Measurements from ENCODE around the gene PRR20A.
"Not testable (repeated sequence)": the region's sequence is repeated elsewhere in the genome, so short reads cannot be mapped to it uniquely, and the experiment has no call there.

The PRR20A gene

GRCh38 chr13:57136093-57136492 lies 4.6 kb upstream of the PRR20A start:
- no peak overlapping the region for H3K4me3 ChIP-seq (replicated peaks; ENCODE audit: insufficient read depth, low read length)
- TF ChIP-seq, protein P1, sequence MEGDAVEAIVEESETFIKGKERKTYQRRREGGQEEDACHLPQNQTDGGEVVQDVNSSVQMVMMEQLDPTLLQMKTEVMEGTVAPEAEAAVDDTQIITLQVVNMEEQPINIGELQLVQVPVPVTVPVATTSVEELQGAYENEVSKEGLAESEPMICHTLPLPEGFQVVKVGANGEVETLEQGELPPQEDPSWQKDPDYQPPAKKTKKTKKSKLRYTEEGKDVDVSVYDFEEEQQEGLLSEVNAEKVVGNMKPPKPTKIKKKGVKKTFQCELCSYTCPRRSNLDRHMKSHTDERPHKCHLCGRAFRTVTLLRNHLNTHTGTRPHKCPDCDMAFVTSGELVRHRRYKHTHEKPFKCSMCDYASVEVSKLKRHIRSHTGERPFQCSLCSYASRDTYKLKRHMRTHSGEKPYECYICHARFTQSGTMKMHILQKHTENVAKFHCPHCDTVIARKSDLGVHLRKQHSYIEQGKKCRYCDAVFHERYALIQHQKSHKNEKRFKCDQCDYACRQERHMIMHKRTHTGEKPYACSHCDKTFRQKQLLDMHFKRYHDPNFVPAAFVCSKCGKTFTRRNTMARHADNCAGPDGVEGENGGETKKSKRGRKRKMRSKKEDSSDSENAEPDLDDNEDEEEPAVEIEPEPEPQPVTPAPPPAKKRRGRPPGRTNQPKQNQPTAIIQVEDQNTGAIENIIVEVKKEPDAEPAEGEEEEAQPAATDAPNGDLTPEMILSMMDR (IDR thresholded peaks at IDR 0.05; ENCODE audit: insufficient read depth, low read length) = no peak
- TF ChIP-seq SPI1 (IDR thresholded peaks at IDR 0.05; ENCODE audit: borderline replicate concordance, low read depth) = no peak
- no peak for TF ChIP-seq POLR2AphosphoS5 (IDR thresholded peaks at IDR 0.05; ENCODE audit: low read depth)
- TF ChIP-seq, protein P2, sequence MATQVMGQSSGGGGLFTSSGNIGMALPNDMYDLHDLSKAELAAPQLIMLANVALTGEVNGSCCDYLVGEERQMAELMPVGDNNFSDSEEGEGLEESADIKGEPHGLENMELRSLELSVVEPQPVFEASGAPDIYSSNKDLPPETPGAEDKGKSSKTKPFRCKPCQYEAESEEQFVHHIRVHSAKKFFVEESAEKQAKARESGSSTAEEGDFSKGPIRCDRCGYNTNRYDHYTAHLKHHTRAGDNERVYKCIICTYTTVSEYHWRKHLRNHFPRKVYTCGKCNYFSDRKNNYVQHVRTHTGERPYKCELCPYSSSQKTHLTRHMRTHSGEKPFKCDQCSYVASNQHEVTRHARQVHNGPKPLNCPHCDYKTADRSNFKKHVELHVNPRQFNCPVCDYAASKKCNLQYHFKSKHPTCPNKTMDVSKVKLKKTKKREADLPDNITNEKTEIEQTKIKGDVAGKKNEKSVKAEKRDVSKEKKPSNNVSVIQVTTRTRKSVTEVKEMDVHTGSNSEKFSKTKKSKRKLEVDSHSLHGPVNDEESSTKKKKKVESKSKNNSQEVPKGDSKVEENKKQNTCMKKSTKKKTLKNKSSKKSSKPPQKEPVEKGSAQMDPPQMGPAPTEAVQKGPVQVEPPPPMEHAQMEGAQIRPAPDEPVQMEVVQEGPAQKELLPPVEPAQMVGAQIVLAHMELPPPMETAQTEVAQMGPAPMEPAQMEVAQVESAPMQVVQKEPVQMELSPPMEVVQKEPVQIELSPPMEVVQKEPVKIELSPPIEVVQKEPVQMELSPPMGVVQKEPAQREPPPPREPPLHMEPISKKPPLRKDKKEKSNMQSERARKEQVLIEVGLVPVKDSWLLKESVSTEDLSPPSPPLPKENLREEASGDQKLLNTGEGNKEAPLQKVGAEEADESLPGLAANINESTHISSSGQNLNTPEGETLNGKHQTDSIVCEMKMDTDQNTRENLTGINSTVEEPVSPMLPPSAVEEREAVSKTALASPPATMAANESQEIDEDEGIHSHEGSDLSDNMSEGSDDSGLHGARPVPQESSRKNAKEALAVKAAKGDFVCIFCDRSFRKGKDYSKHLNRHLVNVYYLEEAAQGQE (IDR thresholded peaks at IDR 0.05; ENCODE audit: insufficient replicate concordance, low read depth) = no peak
- TF ChIP-seq GABPA (IDR thresholded peaks at IDR 0.05; ENCODE audit: low read depth) = no peak
- DNase-seq (ENCODE audit: low read depth in 1 of 2, low spot score in 1 of 2) = no peak
- no peak overlapping the region for H3K27ac ChIP-seq (replicated peaks)
- no peaks in the 10 kb centered on the region for H3K27me3 ChIP-seq (ENCODE audit: insufficient read depth, poor library complexity, severe bottlenecking)

DNA sequence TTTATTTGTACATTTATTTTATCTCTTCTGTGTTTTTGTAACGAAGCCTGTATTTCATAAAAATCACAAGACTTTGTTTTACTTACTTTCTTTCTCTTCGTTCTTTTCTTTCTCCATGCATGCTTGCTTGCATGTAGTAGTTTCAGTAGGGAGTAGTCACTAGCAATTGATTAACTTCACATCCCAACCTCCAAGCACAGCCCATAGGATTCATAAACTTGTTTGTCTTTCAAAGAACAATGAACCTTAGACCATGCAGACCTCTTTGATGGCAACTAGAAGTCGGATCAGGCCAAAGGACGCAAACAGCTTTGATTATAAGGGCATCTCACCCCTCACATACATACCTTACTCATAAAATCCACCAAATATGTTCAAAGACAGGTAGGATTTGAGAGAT lies 3.1 kb upstream of the PRR20A start:
- DNase-seq (ENCODE audit: low read depth in 1 of 2, low spot score in 1 of 2) = no peak
- Histone ChIP-seq H3K27me3 (ENCODE audit: insufficient read depth, poor library complexity, severe bottlenecking) (no peaks in the 10 kb centered on the region), H3K27ac (replicated peaks) (no peak overlapping the region), H3K4me3 (replicated peaks; ENCODE audit: insufficient read depth, low read length) (no peak overlapping the region)
- no peak for TF ChIP-seq GABPA (IDR thresholded peaks at IDR 0.05; ENCODE audit: low read depth)
- TF ChIP-seq, protein P1 (IDR thresholded peaks at IDR 0.05; ENCODE audit: insufficient read depth, low read length) = no peak
- TF ChIP-seq, protein P2 (IDR thresholded peaks at IDR 0.05; ENCODE audit: insufficient replicate concordance, low read depth) = no peak
- TF ChIP-seq POLR2AphosphoS5 (IDR thresholded peaks at IDR 0.05; ENCODE audit: low read depth) = no peak
- no peak for TF ChIP-seq SPI1 (IDR thresholded peaks at IDR 0.05; ENCODE audit: borderline replicate concordance, low read depth)

- TF ChIP-seq GABPA (IDR thresholded peaks at IDR 0.05; ENCODE audit: low read depth) = no peak
- TF ChIP-seq SPI1 (IDR thresholded peaks at IDR 0.05; ENCODE audit: borderline replicate concordance, low read depth) = no peak
- TF ChIP-seq POLR2AphosphoS5 (IDR thresholded peaks at IDR 0.05; ENCODE audit: low read depth) = no peak
- TF ChIP-seq, protein P1 (IDR thresholded peaks at IDR 0.05; ENCODE audit: insufficient read depth, low read length) = no peak
- TF ChIP-seq, protein P2 (IDR thresholded peaks at IDR 0.05; ENCODE audit: insufficient replicate concordance, low read depth) = no peak
- Histone ChIP-seq H3K27ac (replicated peaks) (no peak overlapping the region), H3K4me3 (replicated peaks; ENCODE audit: insufficient read depth, low read length) (no peak overlapping the region), H3K27me3 (ENCODE audit: insufficient read depth, poor library complexity, severe bottlenecking) (no peaks in the 10 kb centered on the region)
- DNase-seq (ENCODE audit: low read depth in 1 of 2, low spot score in 1 of 2) = no peak
Observed at GRCh38 chr13:57138988-57139387, 1.7 kb upstream of the PRR20A start.

DNA sequence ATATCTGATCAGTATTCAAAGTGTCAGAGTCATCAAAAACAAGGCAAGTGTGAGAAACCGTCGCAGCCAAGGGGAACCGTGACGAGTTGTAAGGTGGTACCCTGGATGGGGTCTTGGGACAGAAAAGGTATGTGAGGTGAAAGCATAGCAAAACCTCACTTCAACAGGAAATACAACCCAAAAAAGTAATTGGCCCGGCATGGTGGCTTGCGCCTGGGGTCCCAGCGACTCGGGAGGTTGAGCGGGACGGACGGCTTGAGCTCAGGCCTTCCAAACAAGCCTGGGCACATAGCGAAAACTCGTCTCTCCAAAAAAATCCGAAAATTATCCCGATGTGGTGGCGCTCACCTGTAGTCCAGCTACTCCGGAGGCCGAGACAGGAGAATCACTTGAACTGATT lies 937 bp upstream of the PRR20A start:
- DNase-seq (ENCODE audit: low read depth in 1 of 2, low spot score in 1 of 2); H3K4me3 ChIP-seq (replicated peaks; ENCODE audit: insufficient read depth, low read length); H3K27ac ChIP-seq (replicated peaks); H3K27me3 ChIP-seq (ENCODE audit: insufficient read depth, poor library complexity, severe bottlenecking): not testable (repeated sequence)

GRCh38 chr13:57147188-57147587 lies 6.5 kb downstream of the PRR20A start, which contains the start of gene PRR20B:
PRR20B (plus strand) TSS chr13:57147488; CDS start chr13:57147875, 387 bp downstream.
- H3K27me3 ChIP-seq (ENCODE audit: insufficient read depth, poor library complexity, severe bottlenecking); H3K4me3 ChIP-seq (replicated peaks; ENCODE audit: insufficient read depth, low read length); H3K27ac ChIP-seq (replicated peaks); DNase-seq (ENCODE audit: low read depth in 1 of 2, low spot score in 1 of 2): not testable (repeated sequence)

- DNase-seq (ENCODE audit: low read depth in 1 of 2, low spot score in 1 of 2) = peak in 1 of 2 experiments; percentile 21
- not testable (repeated sequence) for H3K4me3 ChIP-seq (replicated peaks; ENCODE audit: insufficient read depth, low read length); H3K27me3 ChIP-seq (ENCODE audit: insufficient read depth, poor library complexity, severe bottlenecking); H3K27ac ChIP-seq (replicated peaks)
Observed at GRCh38 chr13:57148106-57148505, 7.4 kb downstream of the PRR20A start.
